CD4-positive, alpha-beta T cell treated with Interleukin-17A for 4 hours (primary cell): ENCODE measurements around the gene SLMAP.
A peak's percentile ranks its signal among the peaks of the same experiment; 100 is the strongest.

Source experiments
- DNase-seq: peaks from one replicate; pipeline ENCODE4 v3.0.0-alpha.2; 2020; ENCODE audit warnings: mixed read lengths

SLMAP gene

DNA sequence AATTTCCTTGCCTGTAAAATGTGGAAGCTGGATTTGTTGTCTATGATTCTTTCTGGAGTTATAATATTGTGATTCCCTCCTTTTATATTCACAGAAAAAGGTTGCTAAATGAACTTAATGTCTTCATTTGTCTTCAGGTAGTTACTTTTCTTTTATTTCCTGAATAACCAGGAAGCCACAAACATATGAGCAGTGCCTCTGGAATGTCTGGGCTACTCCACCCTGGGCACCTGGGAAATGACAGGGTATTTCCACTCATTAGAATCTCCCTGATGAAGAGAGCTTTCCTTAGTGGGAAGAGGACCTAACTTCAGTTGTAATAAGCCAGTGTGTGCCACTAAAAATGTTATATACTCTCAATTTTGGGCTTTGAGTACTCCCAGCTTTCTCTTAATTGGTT is 3.8 kb upstream of the SLMAP start:
- DNase-seq: no peak

GRCh38 chr3:57753016-57753415 is 3.1 kb upstream of the SLMAP start:
- no peak for DNase-seq

DNA sequence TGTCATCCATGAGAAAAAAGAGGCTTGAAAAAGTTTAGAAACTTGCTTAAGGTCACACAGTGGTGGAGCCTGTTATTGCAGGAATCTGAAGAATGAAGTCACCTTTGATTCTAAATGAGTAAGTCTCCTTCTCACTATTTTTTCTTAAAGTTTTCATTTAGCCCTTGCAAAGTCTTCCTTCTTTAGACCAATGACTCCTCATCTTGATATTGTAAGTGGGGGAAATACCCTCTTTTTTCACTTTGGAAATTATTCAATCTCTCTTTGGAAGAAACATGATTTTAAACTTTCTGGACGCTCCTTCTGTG is 787 bp upstream of the SLMAP start:
- no peak for DNase-seq

DNA sequence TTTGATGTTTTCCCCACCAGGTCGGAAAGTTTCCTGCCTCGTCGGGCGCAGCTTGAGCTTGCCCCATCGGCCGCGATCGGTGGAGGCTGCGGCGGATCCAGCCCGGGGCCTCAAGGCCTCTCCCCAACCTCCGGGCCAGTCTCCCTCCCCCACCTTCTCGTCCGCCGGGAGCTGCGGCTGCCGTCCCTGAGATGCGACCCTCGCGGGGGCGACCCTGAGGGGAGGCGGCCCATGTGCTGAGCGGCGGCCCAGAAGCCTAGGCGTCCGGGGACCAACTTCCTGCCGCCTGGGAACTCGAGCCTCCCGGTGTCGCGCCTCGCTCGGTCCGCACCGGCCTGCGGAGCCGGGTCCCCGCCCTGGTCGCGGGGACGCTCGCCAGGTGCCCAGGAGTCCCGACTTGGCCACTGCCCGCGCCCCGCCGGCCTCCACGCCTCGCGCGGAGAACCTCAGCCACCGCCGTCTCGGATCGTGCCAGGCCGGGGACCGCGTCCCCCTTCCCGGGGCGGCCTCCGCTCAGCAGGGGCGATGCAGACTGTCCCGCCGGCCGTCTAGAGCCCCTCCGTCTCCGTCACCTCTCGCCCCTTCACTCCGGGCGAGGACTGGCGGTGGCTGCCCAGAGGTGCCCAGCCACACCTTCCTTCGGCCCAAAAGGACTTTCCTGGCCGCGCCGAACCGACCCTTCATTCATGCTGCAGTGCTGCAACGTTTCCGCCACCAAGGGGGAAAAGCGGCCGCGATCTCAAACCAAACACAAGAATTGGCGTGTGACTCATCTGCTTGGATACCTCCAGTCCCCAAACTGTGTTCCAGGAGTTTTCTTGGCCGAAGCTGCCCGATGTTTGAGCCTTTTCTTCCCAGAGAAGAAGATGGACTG is 656 bp downstream of the SLMAP start:
- peak; percentile 58 for DNase-seq

GRCh38 chr3:57757642-57758297 is 1.7 kb downstream of the SLMAP start:
- no peak for DNase-seq

GRCh38 chr3:57758686-57759085 is 2.6 kb downstream of the SLMAP start:
- DNase-seq: no peak

DNA sequence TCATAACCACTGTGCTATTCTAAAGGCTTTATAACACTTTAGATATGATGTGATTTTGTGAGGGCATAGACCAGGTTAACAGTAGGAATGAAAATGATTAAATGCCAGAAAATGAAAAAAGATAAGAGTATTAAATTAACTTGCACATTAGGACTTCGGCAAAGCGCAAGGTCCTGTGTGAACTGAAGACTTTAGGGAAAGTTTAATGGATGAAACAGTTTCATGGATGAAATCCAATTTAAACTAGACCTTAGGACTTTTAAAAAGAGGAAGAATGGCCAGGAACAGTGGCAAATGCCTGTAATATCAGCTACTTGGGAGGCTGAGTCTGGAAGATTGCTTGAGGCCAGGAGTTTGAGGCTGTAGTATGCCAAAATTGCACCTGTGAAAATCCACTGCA is 8.7 kb downstream of the SLMAP start:
- DNase-seq: no peak

DNA sequence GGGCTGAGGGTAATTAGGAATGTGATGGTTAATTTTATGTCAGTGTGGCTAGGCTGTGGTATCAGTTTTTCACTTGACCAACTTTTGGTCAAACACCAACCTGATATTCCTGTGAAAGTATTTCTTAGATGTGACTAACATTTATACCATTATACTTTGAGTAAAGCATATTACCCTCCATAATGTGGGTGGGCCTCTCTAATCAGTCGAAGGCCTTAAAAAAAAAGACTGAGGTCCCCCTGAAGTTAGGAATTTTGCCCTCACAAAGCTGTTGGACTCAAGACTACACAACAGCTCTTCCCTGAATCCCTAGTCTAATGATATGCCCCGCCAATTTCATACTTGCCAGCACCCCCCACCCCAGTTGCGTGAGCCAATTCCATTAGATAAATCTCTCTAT is 12.5 kb downstream of the SLMAP start:
- DNase-seq: no peak

DNA sequence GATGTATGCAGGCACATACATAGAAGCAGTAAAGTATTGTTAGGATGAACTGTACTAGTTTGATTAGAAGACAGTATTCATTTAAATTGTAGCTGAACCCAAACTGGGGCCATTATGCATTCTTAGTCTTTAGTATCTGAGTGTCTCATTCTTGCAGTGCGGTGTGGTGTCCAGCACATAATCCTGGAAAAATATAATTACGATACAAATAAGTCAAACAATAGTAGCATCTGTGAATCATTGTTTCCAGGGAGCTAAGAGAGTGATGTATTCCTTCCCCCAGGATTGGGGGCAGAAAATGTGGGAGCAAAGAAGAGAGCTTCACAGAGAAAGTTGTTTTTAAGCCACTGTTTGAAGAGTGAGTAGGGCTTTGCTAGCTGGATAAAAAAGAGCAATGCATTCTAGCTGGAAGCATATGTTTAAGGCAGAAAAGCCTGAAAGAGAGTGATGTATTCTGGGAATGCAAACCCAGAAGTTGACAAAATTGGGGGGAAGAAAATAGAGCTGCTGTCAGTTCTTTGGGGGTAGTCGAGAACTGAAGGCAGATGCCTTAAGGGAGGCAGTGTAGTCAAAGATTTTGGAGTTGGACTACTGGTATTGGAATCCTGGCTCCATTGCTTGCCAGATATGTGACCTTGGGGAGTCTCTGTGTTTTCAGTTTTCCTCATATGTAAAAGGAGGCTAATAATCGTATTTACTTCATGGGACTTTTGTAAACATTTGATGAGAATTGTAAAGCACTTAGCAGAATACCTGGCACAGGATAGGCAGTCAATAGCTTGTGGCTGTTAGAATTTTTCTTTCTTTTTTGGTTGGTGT is 14.1 kb downstream of the SLMAP start:
- DNase-seq: no peak

DNA sequence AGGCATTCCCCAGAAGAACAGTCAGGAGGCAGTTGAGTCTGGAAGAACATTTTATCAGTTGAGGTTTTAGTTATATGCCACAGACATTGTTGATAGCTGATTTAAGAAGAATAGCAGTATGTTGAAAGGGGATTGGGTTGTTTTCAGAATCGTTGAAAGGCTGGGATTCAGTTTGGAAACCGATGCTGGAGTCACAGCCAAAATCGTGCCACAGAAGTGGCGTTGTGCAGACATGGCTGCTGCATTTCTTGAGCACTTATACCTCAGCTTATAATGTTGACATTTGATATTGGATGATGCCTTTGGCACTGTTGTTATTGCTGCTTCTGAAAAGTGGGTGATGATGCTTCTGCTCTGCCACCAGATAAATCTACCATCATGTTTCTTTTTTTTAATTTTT is 16.1 kb downstream of the SLMAP start:
- no peak for DNase-seq

GRCh38 chr3:57777774-57778173 is 21.7 kb downstream of the SLMAP start:
- DNase-seq: no peak

GRCh38 chr3:57778494-57778893 is 22.4 kb downstream of the SLMAP start:
- no peak for DNase-seq

DNA sequence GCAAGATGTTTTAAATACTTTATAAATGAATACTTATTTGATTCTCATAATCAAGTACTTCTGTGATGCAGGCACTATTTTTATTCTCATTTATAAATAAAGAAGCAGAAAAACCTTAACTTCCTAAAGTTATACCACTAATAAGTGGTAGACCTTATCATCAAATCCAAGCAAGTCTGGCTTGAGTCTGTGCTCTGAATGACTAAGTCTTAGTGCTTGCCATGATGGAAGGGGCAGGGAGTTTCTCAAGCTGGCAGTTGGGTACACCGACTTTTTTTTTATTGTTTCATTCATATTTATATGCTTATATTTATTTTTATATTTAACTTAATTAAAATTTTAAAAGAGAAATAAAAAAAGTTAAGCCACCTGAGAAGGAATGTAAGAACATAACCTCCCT is 23.6 kb downstream of the SLMAP start:
- no peak for DNase-seq

DNA sequence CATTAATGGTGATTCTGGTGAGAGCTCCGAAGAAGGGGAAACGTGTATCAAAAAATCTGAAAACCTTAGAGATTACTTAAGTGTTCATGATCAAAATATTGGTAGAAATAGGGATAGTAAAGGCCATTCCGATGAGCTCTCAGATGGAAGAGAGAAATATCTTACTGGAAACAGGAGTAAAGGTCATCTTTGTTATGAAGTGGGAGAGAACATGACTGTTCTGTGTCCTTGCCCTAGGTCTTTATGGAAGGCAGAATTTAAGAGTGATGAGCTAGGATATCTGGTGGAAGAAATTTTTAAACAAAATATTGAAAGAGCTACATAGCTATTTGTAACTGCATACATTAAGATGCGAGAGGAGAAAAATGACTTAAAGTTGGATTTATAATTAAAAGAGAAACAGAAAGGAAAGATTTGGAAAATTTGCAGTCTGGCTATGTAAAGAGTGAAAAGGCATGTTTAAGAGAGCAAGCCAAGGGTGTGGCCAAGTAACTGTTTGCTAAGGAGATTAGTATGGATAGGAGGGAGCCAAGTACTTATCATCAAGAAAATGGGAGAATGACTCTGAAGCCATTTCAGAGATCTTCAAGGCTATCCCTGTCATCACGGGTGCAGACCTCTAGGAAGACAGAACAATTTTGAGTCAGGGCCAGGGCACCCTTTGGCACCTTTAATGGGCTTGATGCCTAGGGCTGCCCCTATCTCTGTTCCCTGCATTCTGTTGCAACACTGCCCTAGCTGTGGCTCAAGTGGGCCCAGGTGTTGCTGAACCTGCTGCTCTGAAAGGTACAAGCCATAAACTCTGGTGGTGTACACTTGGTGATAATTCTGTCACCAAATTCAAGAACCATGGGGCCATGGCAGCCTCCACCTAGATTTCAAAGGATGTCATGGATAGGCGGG is 27.3 kb downstream of the SLMAP start:
- DNase-seq: no peak

GRCh38 chr3:57784089-57784735 is 28.1 kb downstream of the SLMAP start:
- DNase-seq: no peak

DNA sequence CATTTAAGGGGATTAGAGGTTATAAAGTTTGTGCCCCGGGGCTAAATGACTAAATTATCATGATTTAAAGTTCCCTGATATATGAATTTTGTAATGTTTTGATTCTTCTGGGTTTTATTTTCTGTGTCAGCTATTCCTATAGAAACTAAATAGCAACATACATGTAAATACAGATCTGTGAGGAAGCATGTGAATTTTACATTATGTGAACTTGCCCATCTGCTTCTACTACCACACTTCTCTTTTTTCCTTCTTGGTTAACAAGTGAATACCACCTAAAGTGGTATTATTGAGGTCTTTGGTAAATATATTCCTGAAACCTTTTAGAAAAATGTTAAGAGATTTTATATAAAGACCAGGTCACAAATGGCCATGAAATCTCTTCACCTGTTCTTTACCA is 29.3 kb downstream of the SLMAP start:
- DNase-seq: no peak

- DNase-seq: no peak
Measured at GRCh38 chr3:57787867-57788623, 31.9 kb downstream of the SLMAP start.

DNA sequence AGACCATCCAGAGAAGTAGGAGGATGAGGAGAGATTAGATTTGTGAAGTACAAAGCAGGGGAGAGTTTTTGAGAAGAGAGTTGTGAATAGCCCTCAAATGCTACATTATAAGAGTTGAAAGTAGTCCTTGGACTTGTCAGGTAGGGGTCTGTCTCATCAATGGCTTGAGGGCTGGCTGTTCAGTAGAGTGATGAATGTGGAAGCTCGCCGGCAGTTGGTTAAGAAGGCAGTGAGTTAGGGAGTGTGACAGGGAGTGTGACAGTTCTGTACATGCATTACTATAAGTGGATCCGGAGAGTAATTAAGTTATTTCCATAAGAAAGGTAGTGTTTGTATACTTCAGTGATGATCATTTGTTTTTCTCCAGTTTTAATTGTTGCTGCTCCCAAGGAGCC is 32.5 kb downstream of the SLMAP start:
- DNase-seq: no peak

- DNase-seq: no peak
Measured at GRCh38 chr3:57791245-57791644, 35.1 kb downstream of the SLMAP start.

DNA sequence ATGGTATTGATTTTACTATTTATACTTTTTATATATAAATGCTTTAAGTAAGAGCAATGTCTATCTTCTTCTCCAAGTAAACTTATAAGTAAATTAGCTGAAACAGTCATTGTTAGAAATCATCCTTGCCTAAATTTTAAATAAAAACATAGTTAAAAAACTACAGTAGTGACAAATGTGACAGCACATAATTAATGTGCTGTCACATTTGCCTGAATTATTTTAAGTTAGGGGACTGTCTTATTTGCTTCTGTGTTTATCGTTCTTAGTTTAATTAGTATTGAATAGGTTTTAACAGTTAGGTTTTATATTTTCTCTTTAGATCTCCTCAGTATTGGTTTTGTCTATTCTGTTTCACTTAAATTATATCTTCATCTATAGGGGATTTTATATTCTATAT is 36.1 kb downstream of the SLMAP start:
- DNase-seq: no peak

DNA sequence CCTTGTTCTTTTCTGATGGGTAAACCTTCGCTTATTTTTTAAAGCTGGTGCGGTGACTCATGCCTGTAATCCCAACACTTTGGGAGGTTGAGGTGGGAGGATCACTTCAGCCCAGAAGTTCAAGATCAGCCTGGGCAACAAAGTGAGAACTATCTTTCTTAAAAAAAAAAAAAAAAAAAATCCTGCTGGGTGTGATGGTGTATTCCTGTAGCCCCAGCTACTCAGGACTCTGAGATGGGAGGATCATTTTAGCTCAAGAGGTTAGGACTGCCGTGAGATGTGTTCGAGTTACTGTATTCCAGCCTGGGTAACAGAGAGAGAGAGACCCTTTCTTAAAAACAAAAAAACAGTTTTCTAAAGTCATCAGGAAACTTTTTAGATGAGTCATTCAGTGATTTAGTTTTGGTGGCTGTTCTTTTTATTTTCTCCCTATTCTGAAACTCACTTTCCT is 37.7 kb downstream of the SLMAP start:
- DNase-seq: no peak
